HEK293 (cell line): ENCODE measurements around the gene ITPRID2.

Source experiments
- CTCF ChIA-PET: fragments of 350-600 bp; formaldehyde crosslinking; extraction: SDS; loops from one replicate; lab custom pipeline; 2021; ENCODE audit warnings: antibody characterized with exemption; lab: Yijun Ruan, JAX
- POLR2A ChIA-PET: fragments of 300-600 bp; formaldehyde crosslinking; extraction: SDS; loops from one replicate; lab custom pipeline; 2020; ENCODE audit warnings: antibody characterized with exemption, inconsistent platforms; lab: Yijun Ruan, JAX
- H3K27ac ChIP-seq: fragments of 200-500 bp; sonication (Bioruptor generic); 2 replicates; pipeline ENCODE4 v1.5.1; 2014; ENCODE audit warnings: low read depth, low read length, control low read depth, inconsistent platforms; ENCODE audit errors: extremely low read depth
- H3K36me3 ChIP-seq, 2 experiments: fragments of 200-500 bp in 1 of 2; sonication (Bioruptor generic) in 1 of 2; 1 replicate in 1 of 2; 2 replicates in 1 of 2; pipeline ENCODE4 v1.5.1; 2014 to 2017; ENCODE audit warnings: inconsistent platforms in 2 of 2, low read length in 2 of 2; ENCODE audit not compliant: control insufficient read depth in 2 of 2, insufficient read depth in 1 of 2
- H3K4me1 ChIP-seq: fragments of 200-500 bp; sonication (Bioruptor generic); 2 replicates; pipeline ENCODE4 v1.5.1; 2014; ENCODE audit warnings: mild to moderate bottlenecking, low read length, inconsistent platforms; ENCODE audit not compliant: control insufficient read depth, insufficient read depth
- H3K4me3 ChIP-seq: 2 replicates; pipeline ENCODE4 v1.5.1; 2011; ENCODE audit warnings: low read depth, mild to moderate bottlenecking, control low read depth, low read length, moderate library complexity
- H3K9me3 ChIP-seq: fragments of 200-500 bp; sonication (Bioruptor generic); 2 replicates; pipeline ENCODE4 v1.5.1; 2014; ENCODE audit warnings: low read depth, low read length, inconsistent platforms; ENCODE audit not compliant: control insufficient read depth, insufficient read depth
- IKZF3 ChIP-seq: fragments of 450-650 bp; IDR thresholded peaks from 2 replicates; pipeline ENCODE4 v1.5.0; 2018; ENCODE audit warnings: missing biosample characterization, mild to moderate bottlenecking, missing genetic modification characterization, moderate library complexity
- KLF16 ChIP-seq: fragments of 450-650 bp; formaldehyde crosslinking; IDR thresholded peaks from 2 replicates; pipeline ENCODE4 v1.5.1; 2017; ENCODE audit warnings: missing biosample characterization, missing genetic modification characterization
- PRDM6 ChIP-seq: fragments of 450-650 bp; formaldehyde crosslinking; IDR thresholded peaks from 2 replicates; pipeline ENCODE4 v1.5.1; 2017; ENCODE audit warnings: missing biosample characterization, missing genetic modification characterization
- SP7 ChIP-seq: fragments of 450-650 bp; formaldehyde crosslinking; IDR thresholded peaks from 2 replicates; pipeline ENCODE4 v1.5.1; 2016; ENCODE audit warnings: missing biosample characterization, missing genetic modification characterization
- ZBTB17 ChIP-seq: fragments of 450-650 bp; formaldehyde crosslinking; IDR thresholded peaks from 2 replicates; pipeline ENCODE4 v1.5.1; 2016; ENCODE audit warnings: missing biosample characterization, missing genetic modification characterization
- ZNF138 ChIP-seq: fragments of 450-650 bp; formaldehyde crosslinking; IDR thresholded peaks from 2 replicates; pipeline ENCODE4 v1.5.1; 2016; ENCODE audit warnings: missing biosample characterization, missing genetic modification characterization, borderline replicate concordance
- ZNF302 ChIP-seq: fragments of 450-650 bp; formaldehyde crosslinking; IDR thresholded peaks from 2 replicates; pipeline ENCODE4 v1.5.1; 2016; ENCODE audit warnings: missing biosample characterization, missing genetic modification characterization, low read depth
- ZNF48 ChIP-seq: fragments of 450-650 bp; formaldehyde crosslinking; IDR thresholded peaks from 2 replicates; pipeline ENCODE4 v1.5.1; 2016; ENCODE audit warnings: missing biosample characterization, missing genetic modification characterization
- ZNF596 ChIP-seq: fragments of 450-650 bp; IDR thresholded peaks from 2 replicates; pipeline ENCODE4 v1.5.0; 2018; ENCODE audit warnings: missing biosample characterization, mild to moderate bottlenecking, missing genetic modification characterization, moderate library complexity
- ZNF624 ChIP-seq: fragments of 450-650 bp; formaldehyde crosslinking; IDR thresholded peaks from 2 replicates; pipeline ENCODE4 v1.5.1; 2017; ENCODE audit warnings: missing biosample characterization, missing genetic modification characterization
- ZSCAN30 ChIP-seq: fragments of 450-650 bp; IDR thresholded peaks from 2 replicates; pipeline ENCODE4 v1.5.1; 2018; ENCODE audit warnings: missing biosample characterization, mild to moderate bottlenecking, missing genetic modification characterization, moderate library complexity
- TF ChIP-seq, protein P1 (sequence below): fragments of 450-650 bp; formaldehyde crosslinking; conservative IDR thresholded peaks from 2 replicates; pipeline ENCODE4 v1.5.1; 2016; ENCODE audit warnings: low read depth, missing biosample characterization, missing genetic modification characterization
- TF ChIP-seq, protein P2 (sequence below): fragments of 450-650 bp; formaldehyde crosslinking; optimal IDR thresholded peaks from 2 replicates; pipeline ENCODE3; 2016; ENCODE audit warnings: missing biosample characterization, mild to moderate bottlenecking, missing genetic modification characterization

The ITPRID2 gene

DNA sequence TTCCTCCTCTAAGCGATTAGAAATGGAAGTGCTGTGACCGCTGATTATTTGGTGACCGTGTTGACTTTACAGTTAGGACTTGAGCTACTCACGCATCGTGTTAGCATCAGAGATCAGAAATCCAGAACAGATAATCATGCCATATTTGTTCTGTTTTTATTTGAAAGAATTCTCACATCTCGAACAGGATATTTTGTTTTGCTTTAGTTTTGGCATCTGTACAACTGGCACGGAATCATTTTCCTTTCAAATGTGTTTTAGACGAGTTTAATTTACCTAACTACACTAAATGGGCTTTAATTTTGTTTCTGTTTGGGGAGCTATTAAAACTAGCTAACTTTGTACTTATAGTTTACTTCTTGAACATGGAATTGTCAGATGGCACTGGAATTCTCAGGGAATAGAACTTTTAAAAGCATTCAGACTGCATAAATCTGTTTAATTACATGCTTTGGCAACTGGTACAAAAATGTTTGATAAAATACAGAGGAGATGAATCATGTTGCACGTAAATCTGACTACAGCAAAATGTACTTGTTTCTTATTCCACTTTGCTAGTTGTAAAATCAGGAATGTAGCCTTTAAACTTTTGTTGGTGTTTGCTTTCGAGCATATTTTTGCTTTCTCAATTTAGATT, 1.4 kb downstream of the ITPRID2 start:
- no peaks in the 10 kb centered on the region for H3K9me3 ChIP-seq
- TF ChIP-seq IKZF3 (tag by site-specific recombination) (no peak), SP7 (tag by site-specific recombination) (0 out of 2 replicates have a peak, but pooled peaks have one; percentile 23), ZNF48 (tag by site-specific recombination) (no peak), PRDM6 (peak; percentile 73)
- TF ChIP-seq, protein P1, sequence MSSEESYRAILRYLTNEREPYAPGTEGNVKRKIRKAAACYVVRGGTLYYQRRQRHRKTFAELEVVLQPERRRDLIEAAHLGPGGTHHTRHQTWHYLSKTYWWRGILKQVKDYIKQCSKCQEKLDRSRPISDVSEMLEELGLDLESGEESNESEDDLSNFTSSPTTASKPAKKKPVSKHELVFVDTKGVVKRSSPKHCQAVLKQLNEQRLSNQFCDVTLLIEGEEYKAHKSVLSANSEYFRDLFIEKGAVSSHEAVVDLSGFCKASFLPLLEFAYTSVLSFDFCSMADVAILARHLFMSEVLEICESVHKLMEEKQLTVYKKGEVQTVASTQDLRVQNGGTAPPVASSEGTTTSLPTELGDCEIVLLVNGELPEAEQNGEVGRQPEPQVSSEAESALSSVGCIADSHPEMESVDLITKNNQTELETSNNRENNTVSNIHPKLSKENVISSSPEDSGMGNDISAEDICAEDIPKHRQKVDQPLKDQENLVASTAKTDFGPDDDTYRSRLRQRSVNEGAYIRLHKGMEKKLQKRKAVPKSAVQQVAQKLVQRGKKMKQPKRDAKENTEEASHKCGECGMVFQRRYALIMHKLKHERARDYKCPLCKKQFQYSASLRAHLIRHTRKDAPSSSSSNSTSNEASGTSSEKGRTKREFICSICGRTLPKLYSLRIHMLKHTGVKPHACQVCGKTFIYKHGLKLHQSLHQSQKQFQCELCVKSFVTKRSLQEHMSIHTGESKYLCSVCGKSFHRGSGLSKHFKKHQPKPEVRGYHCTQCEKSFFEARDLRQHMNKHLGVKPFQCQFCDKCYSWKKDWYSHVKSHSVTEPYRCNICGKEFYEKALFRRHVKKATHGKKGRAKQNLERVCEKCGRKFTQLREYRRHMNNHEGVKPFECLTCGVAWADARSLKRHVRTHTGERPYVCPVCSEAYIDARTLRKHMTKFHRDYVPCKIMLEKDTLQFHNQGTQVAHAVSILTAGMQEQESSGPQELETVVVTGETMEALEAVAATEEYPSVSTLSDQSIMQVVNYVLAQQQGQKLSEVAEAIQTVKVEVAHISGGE (tag by site-specific recombination): 0 out of 2 replicates have a peak, but pooled peaks have one; percentile 0
- CTCF ChIA-PET: interaction anchor here (0.7 to 1.0 kb wide), 4 partner anchors 11 to 509 kb away, joined by 3 to 6 read pairs (median 4); no protein-coding TSS in a partner anchor
- peak overlapping the region; percentile 86 for H3K4me3 ChIP-seq
- peaks cover 5% of the 10 kb centered on the region; the same call in 1 of the 2 replicates for H3K4me1 ChIP-seq
- peaks cover 7 to 20% of the 10 kb centered on the region in 2 experiments; a peak in 2 of 3 replicates for H3K36me3 ChIP-seq
- H3K27ac ChIP-seq: peak overlapping the region; percentile 95
- POLR2A ChIA-PET: interaction anchor here (0.6 to 0.8 kb wide), 2 partner anchors 14 kb away, joined by 3 to 8 read pairs; no protein-coding TSS in a partner anchor

- Histone ChIP-seq H3K4me3 (peak overlapping the region; percentile 11; the same call in 1 of the 2 replicates), H3K27ac (no peak overlapping the region), H3K4me1 (peaks cover 5% of the 10 kb centered on the region), H3K36me3 (peaks cover 13 to 32% of the 10 kb centered on the region in 2 experiments), H3K9me3 (no peaks in the 10 kb centered on the region)
- ChIA-PET CTCF (interaction anchor here (2.9 kb wide), 1 partner anchor 10 kb away, joined by 17 read pairs; no protein-coding TSS in a partner anchor), POLR2A (interaction anchor here (0.8 kb wide), 1 partner anchor 17 kb away, joined by 3 read pairs; no protein-coding TSS in a partner anchor)
- TF ChIP-seq ZNF302: no peak
- no peak for TF ChIP-seq ZSCAN30 (tag by site-specific recombination)
- no peak for TF ChIP-seq KLF16 (tag by site-specific recombination)
- TF ChIP-seq, protein P2, sequence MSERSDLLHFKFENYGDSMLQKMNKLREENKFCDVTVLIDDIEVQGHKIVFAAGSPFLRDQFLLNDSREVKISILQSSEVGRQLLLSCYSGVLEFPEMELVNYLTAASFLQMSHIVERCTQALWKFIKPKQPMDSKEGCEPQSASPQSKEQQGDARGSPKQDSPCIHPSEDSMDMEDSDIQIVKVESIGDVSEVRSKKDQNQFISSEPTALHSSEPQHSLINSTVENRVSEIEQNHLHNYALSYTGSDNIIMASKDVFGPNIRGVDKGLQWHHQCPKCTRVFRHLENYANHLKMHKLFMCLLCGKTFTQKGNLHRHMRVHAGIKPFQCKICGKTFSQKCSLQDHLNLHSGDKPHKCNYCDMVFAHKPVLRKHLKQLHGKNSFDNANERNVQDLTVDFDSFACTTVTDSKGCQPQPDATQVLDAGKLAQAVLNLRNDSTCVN (tag by site-specific recombination): no peak
Observed at GRCh38 chr2:181894381-181894780, 2.9 kb downstream of the ITPRID2 start.

- H3K9me3 ChIP-seq: no peaks in the 10 kb centered on the region
- POLR2A ChIA-PET: no interaction called here
- H3K4me1 ChIP-seq: peaks cover 11% of the 10 kb centered on the region
- no peak overlapping the region for H3K4me3 ChIP-seq
- H3K36me3 ChIP-seq: peaks cover 18 to 46% of the 10 kb centered on the region in 2 experiments
- CTCF ChIA-PET: interaction anchor here (1.0 to 2.9 kb wide), 3 partner anchors 9 to 58 kb away, joined by 3 to 17 read pairs (median 4); no protein-coding TSS in a partner anchor
- H3K27ac ChIP-seq: no peak overlapping the region
- peak; percentile 49; the same call in 1 of the 2 replicates for TF ChIP-seq ZBTB17 (tag by site-specific recombination)
- TF ChIP-seq ZNF624 (tag by site-specific recombination): no peak
- TF ChIP-seq ZNF596 (tag by site-specific recombination): no peak
- TF ChIP-seq ZNF138 (tag by site-specific recombination): no peak
Observed at GRCh38 chr2:181895818-181896217, 4.3 kb downstream of the ITPRID2 start.
